ENCODE measurements around the gene SLC10A3.

SLC10A3 gene

DNA sequence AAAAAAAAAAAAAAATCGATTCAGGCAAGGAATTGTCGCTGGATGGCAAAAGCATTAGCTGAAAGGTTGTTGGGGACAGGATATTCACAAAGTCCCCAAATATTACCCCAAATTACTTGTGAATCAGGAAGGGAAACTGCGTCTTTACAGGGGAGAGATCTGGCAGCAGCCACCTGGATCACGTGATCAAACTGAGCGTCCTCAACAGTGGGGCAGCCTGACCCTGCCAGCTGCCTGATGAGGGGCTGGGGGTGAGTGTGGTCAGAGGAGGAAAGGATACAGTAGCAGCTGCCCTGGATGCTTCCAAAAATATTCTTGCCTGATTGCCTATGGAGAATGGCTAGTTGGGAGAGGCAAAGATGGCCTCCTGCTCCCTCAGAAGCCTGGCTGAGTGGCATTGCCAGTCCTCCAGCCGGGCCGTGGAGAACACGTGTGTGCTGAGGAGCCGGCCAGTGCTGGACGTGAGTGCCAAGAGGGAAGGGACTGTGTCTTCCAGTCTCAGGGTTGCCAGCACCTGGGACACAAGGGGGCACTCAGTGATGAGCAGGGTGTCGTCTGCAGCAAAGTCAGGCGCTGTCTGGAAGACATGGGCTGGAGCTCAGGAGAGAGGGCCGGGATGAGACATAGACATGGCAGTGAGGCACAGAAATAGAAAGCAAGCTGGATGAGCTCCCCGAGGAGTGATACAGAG lies 8.4 kb downstream of the SLC10A3 start:
- DNase-seq, result no peak

DNA sequence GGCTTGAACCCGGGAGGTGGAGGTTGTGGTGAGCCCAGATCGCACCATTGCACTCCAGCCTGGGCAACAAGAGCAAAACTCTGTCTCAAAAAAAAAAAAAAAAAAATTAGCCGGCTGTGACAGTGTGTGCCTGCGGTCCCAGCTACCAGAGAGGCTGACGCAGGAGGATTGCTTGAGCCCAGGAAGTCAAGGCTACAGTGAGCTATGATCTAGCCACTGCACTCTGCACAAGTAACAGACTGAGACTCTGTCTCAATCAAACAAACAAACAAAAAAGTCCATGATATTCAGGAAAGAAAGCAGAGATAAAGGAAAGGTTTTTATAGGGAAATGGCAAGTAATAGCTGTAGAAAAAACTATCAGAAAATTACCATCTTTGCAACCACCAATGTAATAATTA lies 9.2 kb downstream of the SLC10A3 start:
- DNase-seq, result no peak

DNA sequence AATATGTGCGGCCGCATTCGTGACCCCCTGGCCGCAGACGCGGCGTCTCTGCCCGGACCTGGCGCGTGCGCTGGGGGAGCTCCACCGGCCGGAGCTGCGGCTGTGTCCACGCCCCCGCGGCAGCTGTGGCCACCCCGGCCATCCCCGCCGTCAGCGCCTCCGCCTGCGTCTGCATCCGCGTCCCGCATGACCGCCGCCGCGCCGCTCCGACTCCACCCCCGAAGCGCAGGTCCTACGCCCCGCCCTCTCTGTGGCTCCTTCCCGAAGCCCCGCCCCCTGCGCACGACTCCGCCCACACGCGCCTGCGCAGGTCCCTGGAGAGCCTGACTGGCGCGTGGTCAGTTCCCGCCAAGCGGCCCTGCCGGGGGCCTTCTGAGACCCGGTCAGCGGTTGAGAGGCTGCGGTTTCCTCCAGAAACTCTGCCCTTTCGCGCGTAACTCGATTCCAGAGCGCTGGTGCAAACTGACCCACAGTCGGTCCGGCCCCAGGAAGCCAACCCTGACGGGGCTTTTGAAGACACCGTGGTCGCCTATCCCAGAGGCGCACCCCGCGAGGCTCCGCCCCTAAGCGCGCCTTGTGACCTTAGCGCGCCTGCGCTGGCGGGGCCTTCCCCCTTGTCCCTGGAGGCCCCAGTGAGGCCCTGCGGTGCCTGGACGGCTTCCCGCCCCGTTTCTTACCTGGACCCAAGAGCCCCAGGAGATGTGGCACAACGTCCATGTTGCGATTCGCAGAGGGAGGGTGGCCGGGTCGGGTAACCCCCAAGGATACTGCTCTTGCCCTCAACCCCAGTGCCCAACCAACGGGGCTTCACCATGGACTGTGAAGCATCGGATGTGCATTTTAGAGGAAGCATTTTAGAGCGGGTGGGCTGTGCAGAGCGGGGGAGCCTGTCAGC lies 11.5 kb downstream of the SLC10A3 start, which contains the start of gene LAGE3:
Gene LAGE3, minus strand, starts transcription at position 554 of the 895 bp plus-strand sequence. Its CDS starts 366 bp downstream, at position 188.
- DNase-seq, result peak; percentile 99

DNA sequence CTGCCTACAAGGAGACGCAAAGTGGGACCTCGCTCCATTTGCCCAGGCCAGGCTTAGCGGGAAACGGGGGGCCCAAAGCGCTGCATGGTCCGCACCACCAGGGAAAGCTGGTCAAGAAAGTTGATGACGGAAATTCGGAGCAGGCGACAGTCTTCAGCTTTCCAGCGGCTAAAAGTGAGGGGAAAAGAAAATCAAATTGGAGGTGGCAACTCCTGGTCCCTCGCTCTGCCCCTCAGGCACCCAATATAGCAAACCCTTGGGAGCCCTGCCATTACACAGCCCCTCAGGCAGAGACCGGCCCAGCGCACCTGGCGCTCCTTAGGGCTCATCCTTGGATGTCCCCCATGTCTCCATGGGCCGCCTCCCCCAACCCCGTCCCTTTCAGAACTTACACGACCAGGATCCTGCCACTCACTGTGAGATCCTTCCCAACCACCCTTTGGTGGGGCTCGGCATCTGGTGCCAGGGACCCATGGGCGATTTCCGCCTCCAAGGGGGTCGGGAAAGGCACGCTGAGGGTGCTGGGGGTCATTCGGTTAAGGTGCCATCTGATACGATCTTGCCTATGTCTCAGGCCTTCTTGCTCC lies 12.4 kb downstream of the SLC10A3 start:
- no peak for DNase-seq

DNA sequence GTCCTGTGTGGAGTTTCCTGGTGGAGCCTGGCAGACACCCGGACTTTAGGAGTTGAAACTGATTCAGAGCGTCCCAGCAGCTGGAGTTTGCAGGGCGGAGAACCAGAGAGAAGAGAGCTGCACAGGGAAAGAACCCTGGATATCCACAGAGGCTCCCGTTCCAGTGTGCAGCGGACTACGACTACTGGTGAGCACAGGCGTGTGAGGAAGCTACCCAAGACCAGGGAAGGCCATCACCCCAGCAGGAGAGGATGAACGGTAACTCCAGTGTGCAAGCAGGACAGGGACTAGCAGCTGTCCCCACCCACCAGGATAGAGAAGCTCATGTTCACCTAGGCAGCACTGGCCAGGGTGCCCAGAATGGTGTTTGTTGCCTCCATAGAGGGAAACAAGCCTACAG lies 13.6 kb downstream of the SLC10A3 start:
- DNase-seq, result no peak

DNA sequence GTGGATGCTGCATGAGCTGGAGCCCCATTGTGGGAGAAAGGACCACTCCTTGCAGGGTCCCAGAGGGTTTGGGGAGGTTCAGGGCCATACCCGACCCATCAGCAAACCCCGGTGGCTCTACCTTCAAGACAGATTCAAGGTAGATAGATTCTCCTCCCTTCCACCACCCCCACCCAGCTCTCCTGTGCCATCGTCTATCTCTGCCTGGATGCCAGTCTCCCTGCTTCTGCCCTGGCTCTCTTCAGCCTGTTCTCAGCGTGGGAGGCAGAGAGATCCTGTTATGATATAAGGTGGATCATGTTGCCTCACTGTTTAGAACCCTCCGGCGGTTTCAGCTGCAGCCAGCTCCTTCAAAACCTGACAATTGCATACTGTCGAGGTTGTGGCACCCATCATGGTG lies 16.7 kb downstream of the SLC10A3 start:
- DNase-seq, result no peak

DNA sequence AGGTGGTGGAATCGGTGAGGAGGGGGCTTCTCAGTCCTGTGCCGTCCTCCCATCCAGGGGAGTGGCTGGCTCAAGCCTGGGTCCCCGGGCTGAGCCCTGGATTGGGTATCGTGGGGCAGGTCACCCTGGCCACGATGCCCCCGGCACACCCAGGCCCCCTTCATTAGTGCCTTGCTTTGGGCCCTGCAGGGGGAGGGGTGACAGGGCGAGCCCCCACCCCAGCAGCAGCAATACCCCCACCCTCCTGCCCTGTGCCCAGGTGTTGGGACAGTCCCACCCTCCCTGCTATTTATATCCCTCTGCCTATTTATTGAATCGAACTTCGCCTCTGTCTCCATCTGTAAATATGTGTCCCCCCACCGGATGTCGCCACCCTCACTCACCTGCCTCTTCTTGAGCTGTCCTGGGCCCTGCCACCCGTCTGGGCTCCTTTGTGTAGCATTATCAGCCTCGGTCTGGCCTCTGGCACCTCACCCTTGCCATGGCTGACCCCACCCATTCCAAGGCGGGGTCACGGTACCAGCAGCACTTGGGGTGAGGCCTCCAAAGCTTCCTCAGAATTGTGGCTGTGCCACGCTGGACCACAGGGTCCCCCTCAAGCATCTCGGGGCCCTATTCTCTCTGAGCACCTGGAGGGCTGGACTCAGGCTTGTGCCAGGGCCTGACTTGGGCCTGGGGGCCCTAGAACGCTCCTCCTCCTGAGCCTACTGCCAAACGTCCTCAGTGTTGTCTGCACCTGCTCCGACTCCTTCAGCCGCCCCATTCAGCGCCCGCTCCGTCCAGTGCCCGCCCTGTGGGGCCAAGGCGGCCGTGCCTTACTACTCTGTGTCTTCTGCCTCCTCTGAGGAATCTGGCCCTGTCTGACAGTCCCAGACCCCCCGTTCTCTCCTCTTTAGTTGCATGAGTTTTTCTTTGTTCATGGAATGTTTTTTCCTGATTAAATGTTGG lies 17.5 kb downstream of the SLC10A3 start:
- DNase-seq, result no peak

DNA sequence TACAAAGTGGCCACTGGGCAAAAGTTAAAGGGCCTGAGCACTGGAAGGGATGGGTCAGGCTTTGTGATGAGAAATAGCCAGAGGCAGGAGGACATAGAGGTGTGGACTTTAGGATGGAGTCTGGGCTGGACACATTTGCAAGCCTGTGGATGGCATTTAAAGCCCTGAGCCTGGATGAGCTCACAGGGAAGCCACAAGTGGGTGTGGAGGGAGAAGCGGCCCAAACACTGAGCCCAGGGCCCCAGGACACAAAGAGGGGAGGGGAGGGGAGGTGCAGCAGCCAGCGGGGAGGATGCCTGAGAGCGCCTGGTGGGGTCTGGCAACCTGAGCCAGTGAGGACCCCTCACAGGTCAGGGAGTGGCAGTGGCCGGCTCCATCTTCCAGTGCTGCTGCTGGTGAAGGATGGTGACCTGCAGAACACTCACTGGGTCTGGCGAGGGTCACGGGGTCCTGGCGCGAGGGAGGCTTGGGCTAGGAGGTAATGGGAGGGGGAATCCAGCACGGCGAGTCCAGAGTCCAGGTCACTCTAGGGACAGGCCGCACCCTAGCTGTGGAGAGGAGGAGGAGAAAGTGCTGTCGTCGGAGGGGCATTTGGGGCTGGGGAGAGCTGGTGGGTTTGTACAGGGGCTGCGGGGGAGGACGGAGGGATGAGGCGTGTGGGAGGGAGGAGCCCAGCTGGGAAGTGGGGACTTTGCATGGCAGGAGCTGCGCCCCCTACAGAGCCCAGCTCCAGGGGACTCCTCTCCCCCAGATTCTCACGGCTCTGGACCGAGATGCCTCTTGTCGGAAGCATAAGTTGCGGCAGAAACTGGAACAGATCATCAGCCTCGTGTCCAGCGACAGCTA lies 18.4 kb downstream of the SLC10A3 start:
- no peak for DNase-seq

DNA sequence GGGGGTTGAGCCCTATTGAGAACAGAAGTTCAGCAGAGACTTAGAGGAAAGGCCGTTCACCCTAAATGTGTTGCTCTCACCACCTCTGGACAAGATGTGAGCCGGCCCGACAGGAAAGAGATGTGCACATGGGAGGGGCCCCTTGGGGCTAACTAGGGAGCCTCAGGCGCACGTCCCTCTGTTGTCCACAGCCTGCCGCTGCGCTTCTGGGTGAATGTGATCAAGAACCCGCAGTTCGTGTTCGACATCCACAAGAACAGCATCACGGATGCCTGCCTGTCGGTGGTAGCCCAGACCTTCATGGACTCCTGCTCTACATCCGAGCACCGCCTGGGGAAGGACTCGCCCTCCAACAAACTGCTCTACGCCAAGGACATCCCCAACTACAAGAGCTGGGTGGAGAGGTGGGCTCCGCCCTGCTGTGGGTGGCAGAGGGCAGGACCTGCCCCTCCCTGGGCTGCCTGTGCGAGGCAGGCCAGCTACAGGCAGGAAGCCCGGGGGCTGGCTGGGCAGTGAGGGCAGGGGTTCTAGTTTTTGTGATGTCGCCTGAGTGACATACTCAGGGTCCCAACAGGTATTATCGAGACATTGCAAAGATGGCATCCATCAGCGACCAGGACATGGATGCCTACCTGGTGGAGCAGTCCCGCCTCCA lies 19.4 kb downstream of the SLC10A3 start:
- no peak for DNase-seq

DNA sequence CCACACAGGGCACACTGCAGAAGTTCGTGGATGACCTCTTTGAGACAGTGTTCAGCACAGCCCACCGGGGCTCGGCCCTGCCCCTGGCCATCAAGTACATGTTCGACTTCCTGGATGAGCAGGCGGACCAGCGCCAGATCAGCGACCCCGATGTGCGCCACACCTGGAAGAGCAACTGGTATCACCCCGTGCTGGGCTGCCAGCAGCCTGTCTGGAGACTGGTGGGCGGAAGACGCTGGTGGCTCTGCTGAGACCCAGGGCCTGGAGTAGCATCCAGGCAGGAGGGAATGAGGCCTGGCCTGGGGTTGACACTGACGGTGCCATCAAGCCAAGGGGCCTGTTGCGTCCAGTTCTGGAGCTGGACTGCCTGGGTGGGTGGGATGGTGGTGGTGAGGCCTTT lies 20.0 kb downstream of the SLC10A3 start:
- DNase-seq, result no peak

DNA sequence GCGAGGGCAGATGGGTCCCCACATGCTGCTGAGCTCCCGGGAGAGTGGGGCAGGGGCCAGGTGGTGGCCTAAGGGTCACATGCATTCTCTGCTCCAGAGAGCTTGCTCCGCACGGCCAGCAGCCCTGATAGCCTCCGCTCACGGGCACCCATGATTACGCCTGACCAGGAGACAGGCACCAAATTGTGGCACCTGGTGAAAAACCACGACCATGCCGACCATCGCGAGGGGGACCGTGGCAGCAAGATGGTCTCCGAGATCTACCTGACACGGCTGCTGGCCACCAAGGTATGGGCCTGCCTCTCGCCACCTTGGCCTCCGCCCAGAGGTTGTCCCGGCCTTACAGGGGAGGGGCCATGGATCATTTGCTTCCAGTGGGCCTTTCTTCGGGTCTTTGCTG lies 20.5 kb downstream of the SLC10A3 start:
- DNase-seq, result no peak

DNA sequence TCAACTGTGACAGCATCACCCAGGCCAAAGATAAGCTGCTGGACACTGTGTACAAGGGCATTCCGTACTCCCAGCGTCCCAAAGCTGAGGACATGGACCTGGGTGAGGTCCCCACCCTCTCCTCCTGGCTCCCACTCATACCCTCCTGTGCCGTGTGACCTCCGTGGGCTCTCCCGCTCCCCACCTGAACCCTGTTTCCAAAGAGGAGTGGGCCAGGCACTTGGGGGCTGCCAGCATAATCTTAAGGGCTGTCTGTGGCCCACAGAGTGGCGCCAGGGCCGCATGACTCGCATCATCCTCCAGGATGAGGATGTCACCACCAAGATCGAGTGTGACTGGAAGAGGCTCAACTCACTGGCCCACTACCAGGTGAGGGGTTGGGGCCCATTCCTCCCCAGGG lies 21.3 kb downstream of the SLC10A3 start:
- DNase-seq, result no peak

DNA sequence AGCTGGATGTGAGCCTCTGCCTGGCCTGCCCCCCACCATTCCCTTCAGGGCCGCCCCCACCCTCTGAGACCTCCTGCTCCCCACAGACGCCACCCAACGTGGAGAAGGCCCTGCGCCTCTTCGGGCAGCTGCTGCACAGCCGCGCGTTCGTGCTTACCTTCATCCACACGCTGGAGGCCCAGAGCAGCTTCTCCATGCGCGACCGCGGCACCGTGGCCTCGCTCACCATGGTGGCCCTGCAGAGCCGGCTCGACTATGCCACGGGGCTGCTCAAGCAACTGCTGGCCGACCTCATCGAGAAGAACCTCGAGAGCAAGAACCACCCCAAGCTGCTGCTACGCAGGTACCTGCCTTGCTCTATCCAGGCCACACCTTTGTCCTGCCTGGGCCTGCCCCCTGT lies 22.2 kb downstream of the SLC10A3 start:
- DNase-seq, result no peak

DNA sequence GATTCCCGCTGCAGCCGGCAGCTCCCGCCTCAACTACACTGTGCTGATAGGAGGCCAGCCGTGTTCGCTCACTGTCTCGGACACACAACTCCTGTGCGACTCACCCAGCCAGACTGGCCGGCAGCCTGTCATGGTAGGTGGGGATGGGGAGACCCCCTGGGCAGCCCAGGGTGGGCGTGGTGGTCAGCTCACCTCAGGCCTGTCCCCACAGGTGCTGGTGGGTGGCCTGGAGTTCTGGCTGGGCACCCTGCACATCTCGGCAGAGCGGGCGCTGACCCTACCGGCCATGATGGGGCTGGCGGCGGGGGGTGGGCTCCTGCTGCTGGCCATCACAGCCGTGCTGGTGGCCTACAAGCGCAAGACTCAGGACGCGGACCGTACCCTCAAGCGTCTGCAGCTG lies 22.9 kb downstream of the SLC10A3 start:
- DNase-seq, result no peak

DNA sequence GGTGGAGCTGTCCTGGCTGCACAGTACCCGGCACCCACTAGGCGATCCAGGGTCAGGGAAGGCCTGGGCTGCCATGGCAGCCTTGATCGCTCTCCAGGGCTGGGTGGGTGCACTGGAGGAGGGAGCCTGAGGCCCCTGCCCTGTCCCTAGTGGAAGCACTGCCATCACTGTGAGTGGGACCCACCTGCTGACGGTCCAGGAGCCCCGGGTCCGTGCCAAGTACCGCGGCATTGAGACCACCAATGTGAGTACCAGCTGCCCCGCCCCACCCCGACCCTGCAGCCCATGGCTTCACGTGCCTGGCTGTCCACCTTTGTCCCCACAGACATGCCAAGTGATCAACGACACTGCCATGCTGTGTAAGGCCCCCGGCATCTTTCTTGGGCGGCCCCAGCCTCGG lies 23.5 kb downstream of the SLC10A3 start:
- DNase-seq, result no peak

DNA sequence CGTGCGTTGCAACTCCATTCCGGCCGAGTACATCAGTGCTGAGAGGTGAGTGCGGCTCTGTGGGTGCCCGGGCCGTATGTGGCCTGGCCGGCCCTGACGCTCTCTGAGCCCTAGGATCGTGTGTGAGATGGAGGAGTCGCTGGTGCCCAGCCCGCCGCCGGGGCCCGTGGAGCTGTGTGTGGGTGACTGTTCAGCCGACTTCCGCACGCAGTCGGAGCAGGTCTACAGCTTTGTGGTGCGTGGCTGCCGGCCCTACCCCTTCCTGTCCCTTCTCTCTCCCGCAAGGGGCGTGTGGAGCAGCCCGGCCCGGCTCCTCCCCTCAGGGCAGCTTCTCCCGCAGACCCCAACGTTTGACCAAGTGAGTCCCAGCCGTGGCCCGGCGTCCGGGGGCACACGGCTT lies 24.4 kb downstream of the SLC10A3 start:
- DNase-seq, result no peak

DNA sequence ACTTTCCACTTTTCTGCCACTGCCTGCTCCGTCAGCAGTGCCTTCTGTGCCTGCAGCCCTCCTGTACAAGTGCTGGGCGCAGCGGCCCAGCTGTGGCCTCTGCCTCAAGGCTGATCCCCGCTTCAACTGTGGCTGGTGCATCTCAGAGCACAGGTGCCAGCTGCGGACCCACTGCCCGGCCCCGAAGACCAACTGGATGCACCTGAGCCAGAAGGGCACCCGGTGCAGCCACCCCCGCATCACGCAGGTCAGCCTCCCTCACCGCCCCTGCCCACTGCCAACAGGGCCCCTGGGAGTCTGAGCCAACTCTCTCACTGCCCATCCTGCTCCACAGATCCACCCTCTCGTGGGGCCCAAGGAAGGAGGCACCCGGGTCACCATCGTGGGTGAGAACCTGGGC lies 24.8 kb downstream of the SLC10A3 start:
- DNase-seq, result no peak

DNA sequence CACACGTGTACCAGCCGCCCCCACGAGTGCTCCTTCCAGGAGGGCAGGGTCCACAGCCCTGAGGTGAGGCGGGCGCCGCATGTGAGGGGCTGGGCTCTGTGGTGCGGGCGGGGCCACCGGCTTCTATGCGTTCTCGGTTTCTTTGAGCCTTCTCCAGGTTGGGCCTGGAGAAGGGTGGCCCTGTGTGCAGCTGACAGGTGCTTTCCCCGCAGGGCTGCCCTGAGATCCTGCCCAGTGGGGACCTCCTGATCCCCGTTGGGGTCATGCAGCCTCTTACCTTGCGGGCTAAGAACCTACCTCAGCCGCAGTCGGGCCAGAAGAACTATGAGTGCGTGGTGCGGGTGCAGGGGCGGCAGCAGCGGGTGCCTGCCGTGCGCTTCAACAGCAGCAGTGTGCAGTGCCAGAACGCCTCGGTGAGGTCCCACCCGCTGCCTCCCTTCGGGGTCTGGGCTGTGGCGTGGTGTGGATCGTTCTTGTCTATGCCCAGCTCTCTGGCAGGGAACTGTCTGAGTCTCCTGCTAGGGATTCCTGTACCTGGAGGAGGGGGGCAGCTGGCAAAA lies 25.5 kb downstream of the SLC10A3 start:
- no peak for DNase-seq

DNA sequence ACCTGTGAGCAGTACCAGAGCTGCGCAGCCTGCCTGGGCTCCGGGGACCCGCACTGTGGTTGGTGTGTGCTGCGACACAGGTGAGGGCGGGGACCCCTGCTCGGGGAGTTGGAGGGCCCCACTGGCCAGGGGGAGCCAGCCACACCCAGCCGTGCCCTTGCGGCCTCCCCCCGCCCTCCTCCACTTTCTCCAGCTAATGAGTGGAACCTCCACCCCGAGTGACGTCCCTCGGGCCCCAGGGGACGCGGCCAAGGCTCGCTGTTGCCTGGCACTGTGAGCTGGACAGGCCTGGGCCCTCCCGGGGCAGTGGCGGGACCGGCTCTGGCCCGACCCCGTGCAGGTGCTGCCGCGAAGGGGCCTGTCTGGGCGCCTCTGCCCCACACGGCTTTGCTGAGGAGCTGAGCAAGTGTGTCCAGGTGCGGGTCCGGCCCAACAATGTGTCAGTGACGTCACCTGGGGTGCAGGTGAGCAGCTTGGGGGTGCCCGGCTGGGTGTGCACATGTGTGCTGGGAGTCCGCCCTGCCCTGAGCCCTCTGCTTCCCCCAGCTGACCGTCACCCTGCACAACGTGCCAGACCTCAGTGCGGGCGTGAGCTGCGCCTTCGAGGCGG lies 26.7 kb downstream of the SLC10A3 start:
- DNase-seq, result no peak

DNA sequence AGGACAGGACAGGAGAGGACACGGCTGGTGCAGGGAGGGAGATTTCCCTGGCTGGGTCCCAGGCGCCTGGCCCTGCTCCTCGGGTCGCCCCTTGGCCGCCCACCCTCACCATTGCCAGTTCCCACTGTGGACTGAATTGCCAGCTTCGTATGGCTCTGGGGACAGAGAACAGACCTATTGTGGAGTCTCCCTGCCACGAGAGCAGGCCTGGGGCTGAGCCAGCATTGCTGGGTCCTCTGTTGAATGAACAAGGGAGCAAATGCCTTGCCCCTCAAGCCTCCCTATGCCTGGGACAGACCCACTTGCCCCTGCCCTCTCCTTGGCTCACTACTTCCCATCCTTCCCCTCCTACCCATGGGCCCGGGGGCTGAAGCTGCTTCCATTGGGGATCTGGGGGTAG lies 28.0 kb downstream of the SLC10A3 start:
- no peak for DNase-seq
